ACC112 (cell line): ENCODE measurements around the gene NOC2L.

Experiments used
- H2AFZ ChIP-seq: fragments of 200-600 bp; sonication (generic); one replicate; pipeline ENCODE4 v1.6.0; 2017; ENCODE audit warnings: antibody characterized with exemption, low read length; ENCODE audit not compliant: unreplicated experiment
- H3K27ac ChIP-seq: fragments of 200-600 bp; sonication (generic); 2 replicates; pipeline ENCODE4 v1.5.1; 2014; ENCODE audit warnings: low read depth, mild to moderate bottlenecking, antibody characterized with exemption, low read length, moderate library complexity
- H3K27me3 ChIP-seq: fragments of 200-600 bp; sonication (generic); 2 replicates; pipeline ENCODE4 v1.6.1; 2014; ENCODE audit warnings: mild to moderate bottlenecking, antibody characterized with exemption, low read length, moderate library complexity, mixed read lengths; ENCODE audit not compliant: insufficient read depth
- H3K36me3 ChIP-seq: fragments of 200-600 bp; sonication (generic); 2 replicates; pipeline ENCODE4 v1.6.1; 2016; ENCODE audit warnings: mild to moderate bottlenecking, antibody characterized with exemption, low read length, moderate library complexity, mixed read lengths; ENCODE audit not compliant: insufficient read depth
- H3K4me1 ChIP-seq: fragments of 200-600 bp; sonication (generic); one replicate; pipeline ENCODE4 v1.6.1; 2016; ENCODE audit warnings: low read length, mixed read lengths; ENCODE audit not compliant: insufficient read depth, unreplicated experiment, control insufficient read depth
- H3K4me3 ChIP-seq: fragments of 200-600 bp; sonication (generic); 2 replicates; pipeline ENCODE4 v1.5.1; 2014; ENCODE audit warnings: mild to moderate bottlenecking, low read depth, low read length
- H3K79me2 ChIP-seq: fragments of 200-600 bp; sonication (generic); one replicate; pipeline ENCODE4 v1.6.0; 2016; ENCODE audit warnings: low read length; ENCODE audit not compliant: control insufficient read depth, unreplicated experiment, insufficient read depth

The NOC2L gene

DNA sequence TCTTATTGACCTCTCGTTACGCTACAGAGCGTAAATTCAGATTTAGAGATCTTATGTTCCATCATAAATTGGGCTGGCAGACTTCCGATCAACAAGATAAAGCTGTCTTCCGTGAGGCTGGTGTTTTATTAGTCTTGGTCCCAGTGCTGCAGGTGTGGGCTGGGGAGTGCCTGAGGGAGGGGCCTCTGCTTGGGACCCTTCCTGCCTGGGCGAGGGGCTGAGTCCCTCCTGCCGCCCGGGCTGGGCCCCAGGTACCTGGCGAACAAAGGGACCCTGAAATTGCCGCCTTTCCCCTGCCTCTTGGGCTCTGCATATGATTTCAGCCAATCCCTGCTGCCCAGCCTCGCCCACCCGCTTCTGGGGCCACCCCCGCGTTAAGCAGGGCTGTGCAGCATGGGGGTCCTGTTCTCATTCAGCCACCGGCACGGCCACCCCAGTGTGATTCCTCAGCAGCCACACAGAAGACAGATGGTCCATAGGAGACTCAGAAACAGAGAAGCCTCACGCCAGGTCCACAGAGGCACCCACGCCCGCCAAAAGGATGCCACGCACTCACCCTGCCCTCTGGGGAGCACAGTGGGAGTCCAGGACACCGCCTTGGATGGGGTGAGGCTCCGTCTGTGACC is 41.5 kb downstream of the NOC2L start:
- Histone ChIP-seq H2AFZ (no peak overlapping the region), H3K79me2 (no peaks in the 10 kb centered on the region), H3K4me1 (peaks cover 4% of the 10 kb centered on the region), H3K4me3 (no peak overlapping the region), H3K27ac (no peak overlapping the region), H3K36me3 (no peaks in the 10 kb centered on the region), H3K27me3 (peaks cover 19% of the 10 kb centered on the region; the same call in 1 of the 2 replicates)

DNA sequence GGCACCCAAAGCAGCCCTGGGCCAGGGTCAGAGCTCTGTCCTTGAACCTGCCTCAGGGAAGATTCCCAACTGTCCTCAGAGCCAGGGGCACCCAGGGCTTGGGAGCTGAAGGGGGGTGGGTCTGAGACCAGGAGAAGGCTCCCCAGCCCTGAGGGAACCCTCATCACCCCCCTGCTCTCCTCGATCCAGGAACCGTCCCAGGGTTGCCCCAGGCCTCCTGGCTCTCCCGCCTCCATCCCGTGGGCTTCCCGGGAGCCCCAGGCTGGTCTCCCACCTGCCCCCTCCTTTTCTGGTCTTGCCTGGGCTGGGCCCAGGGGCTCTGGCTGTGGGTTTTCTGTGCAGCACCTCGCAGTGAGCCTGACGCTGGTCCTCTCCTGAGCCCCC is 42.0 kb downstream of the NOC2L start:
- Histone ChIP-seq H3K27me3 (peaks cover 19% of the 10 kb centered on the region; the same call in 1 of the 2 replicates), H3K27ac (no peak overlapping the region), H3K36me3 (no peaks in the 10 kb centered on the region), H3K4me3 (no peak overlapping the region), H3K4me1 (peaks cover 4% of the 10 kb centered on the region), H2AFZ (no peak overlapping the region), H3K79me2 (no peaks in the 10 kb centered on the region)

DNA sequence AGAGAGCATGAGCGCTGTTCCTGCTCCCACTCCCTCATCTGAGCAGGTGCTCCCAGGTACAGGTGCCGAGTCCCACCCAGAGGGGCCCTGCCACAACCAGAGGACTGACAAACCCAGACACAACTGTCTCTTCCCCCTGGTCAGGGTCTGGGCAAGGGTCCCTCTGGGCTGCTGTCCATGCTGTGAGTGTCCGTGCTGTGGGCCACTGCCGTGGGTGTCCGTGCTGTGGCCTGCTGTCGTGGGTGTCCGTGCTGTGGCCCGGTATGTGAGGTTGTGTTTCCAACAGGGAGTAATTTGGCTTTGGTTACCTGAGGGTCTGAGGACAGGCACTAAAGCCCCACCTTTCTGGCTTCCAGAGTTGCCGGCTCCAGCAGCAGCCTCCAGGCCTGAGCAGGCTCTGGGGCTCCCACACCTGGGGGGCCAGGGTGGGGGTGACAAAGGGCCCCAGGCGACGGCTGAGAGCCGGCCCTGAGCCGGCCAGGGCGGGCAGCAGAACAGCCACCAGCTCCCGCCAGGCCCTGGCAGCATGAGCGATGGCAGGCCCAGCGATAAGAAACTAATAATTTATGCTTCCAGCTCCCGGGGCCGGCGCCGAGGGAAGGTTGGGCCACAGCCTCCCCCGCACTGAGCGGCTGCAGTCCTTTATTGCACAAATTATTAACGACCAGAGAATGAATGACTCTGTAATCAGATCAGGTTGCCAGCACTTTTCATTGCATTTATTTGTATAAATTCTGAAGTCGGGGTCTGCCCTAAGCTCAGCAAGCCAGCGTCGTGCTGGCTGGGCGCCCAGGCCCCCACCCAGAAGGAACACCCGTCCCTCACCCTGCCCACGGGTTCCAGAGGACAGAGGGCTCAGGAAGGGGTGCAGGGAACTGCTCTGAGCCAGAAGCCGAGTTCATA is 42.6 kb downstream of the NOC2L start:
- no peaks in the 10 kb centered on the region for H3K36me3 ChIP-seq
- H3K27ac ChIP-seq: no peak overlapping the region
- no peak overlapping the region for H3K4me3 ChIP-seq
- no peaks in the 10 kb centered on the region for H3K79me2 ChIP-seq
- H3K4me1 ChIP-seq: peaks cover 4% of the 10 kb centered on the region
- H3K27me3 ChIP-seq: peaks cover 19% of the 10 kb centered on the region; the same call in 1 of the 2 replicates
- H2AFZ ChIP-seq: no peak overlapping the region

DNA sequence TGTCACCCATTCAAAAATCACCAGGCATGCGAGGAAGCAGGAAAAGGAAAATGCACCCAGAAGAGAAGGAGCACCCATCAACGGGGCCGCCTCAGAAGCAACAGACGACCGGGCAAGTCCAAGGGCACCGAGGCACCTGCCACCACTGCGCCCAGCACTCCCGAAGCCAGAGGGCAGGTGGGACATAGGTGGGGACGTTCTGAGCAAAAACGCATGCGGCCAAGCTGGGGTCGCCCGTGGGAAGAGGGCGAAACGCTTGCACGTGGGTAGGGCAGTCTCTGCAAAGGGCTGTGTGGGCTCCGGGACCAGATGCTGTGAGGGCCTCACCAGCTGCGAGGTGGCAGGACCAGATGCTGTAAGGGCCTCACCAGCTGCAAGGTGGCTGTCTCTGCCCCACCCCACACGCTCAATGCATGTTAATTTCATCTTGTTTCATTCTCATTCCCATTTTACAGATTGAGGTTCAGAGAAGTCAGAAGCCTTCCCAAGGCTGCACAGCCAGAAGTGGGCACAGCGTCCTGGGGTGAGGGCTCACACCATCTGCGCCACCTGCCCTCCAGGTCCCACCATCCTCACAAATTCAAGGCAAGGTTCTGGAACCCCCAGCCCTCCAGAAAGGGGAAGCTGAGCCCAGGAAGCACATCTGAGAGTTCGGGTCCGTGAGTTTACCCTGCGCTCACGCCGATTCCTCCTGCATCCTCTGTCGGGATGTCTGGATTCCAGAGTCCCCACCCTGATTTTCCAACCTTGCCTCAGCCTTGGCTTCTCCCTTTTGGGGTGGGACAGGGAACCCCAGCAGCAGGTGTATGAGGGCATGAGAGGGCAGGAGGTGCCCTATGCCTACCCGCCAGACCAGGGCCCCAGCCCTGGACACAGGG is 43.5 kb downstream of the NOC2L start:
- H2AFZ ChIP-seq: no peak overlapping the region
- no peak overlapping the region for H3K4me3 ChIP-seq
- peaks cover 19% of the 10 kb centered on the region; the same call in 1 of the 2 replicates for H3K27me3 ChIP-seq
- H3K27ac ChIP-seq: no peak overlapping the region
- H3K4me1 ChIP-seq: peaks cover 7% of the 10 kb centered on the region
- no peaks in the 10 kb centered on the region for H3K79me2 ChIP-seq
- H3K36me3 ChIP-seq: no peaks in the 10 kb centered on the region

DNA sequence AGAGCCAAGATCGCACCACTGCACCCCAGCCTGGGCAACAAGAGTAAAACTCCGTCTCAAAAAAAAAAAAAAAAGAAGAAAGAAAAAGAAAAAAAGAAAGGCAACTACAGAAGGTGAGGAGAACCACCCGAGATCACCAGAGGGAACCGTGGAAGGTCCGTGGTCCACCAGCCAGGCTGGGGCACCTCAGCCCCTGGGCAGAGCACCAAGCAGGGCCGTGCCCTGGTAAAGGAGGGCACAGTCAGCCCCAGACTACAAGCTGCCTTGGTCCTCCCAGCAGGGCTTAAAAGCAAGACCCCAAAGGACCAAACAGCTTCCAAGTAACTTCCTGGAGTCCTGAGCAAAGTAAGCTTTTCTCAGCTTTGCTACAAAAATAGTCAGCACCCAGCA is 44.2 kb downstream of the NOC2L start:
- H3K4me1 ChIP-seq: peaks cover 12% of the 10 kb centered on the region
- no peak overlapping the region for H3K27ac ChIP-seq
- no peaks in the 10 kb centered on the region for H3K79me2 ChIP-seq
- no peaks in the 10 kb centered on the region for H3K36me3 ChIP-seq
- no peak overlapping the region for H3K4me3 ChIP-seq
- no peak overlapping the region for H2AFZ ChIP-seq
- peaks cover 19% of the 10 kb centered on the region; the same call in 1 of the 2 replicates for H3K27me3 ChIP-seq

DNA sequence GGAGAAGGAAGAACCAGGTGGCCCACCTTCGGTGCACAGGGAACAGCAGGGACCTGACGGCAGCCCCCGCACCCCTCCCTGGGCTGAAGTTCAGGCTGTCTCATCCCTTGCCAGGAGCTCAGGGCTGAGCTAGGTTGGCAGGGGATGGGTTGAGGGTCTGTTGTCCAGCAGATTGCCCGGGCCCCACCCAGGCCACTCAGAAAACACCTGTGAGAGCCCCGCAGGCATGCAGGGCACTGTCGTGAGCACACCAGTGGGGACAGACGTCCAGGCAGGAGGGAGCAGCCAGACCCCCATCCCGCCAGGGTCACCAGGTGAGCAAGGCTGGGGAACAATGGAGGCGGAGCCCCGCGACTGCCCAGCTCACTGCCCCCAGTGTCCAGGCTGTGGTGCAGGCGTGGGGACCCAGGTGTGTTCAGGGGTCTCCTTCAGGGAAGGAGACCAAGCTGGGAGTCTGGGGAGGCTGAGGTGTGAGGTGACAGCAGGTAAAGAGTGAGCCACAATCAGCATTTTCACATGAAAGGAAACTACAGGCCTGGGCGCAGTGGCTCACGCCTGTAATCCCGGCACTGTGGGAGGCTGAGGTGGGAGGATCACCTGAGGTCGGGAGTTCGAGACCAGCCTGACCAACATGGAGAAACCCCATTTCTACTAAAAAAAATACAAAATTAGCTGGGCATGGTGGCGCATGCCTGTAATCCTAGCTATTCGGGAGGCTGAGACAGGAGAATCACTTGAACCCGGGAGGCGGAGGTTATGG is 44.7 kb downstream of the NOC2L start:
- Histone ChIP-seq H3K79me2 (no peaks in the 10 kb centered on the region), H3K27ac (no peak overlapping the region), H3K4me1 (peaks cover 12% of the 10 kb centered on the region), H3K36me3 (no peaks in the 10 kb centered on the region), H3K27me3 (peaks cover 19% of the 10 kb centered on the region; the same call in 1 of the 2 replicates), H3K4me3 (no peak overlapping the region), H2AFZ (no peak overlapping the region)

DNA sequence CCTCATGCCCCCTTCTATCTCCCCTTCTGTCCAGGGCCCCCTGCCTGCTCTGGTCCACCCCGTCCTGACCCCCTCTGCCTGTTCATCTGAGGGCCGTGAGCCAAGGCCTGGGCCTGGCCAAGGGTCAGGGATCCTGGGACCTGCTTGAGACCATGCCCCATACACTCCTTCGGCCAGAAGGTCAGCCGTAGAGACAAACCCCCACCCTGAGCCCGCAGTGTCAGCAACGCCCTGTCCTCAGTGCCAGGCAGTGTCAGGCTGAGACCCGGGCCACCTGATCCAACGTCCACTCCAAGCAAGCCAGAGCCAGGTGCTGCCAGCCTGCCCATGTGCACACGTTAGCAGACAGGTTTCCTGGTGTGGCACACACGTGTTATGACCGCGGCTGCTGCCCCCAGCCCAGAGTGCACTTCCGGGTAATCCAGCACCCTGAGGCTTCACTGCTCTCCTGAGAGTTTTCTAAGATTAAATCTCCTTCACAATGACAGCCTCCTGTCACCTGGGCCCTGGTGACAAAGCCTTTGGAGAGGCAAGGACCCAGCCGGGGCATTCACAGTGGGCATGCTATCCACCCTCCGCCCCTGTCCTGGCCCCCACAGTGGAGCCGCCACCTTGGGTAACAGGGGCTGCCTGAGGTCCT is 45.4 kb downstream of the NOC2L start:
- H3K4me1 ChIP-seq: peaks cover 12% of the 10 kb centered on the region
- H3K79me2 ChIP-seq: no peaks in the 10 kb centered on the region
- peaks cover 19% of the 10 kb centered on the region; the same call in 1 of the 2 replicates for H3K27me3 ChIP-seq
- H3K4me3 ChIP-seq: no peak overlapping the region
- H3K36me3 ChIP-seq: no peaks in the 10 kb centered on the region
- no peak overlapping the region for H2AFZ ChIP-seq
- H3K27ac ChIP-seq: no peak overlapping the region

DNA sequence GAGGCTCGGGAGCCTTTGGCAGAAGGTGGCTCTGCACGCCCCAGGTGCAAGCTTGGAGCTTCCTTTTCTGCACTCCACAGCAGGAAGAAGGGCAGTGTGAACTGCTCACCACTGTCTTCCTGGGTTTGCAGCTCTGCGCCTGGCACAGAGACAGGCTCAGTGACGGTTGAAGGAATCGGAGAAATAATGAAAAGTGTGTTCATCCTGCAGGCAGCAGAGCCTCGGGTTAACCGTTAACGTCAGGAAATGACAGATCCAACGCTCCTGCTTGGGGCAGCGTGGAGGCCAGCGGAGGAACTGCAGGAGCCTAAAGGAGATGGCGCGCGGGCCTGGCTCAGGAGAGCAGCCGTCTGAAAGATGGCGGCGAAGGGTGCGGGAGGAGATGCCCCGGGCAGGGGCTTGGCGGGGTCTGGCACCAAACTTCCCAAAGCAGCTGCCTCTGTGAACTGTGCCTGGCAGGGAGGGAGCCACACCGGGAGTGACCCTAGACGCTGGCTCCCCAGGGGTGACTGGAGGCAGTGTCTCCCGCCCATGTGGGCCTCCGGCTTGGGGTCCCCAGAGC is 46.2 kb downstream of the NOC2L start:
- Histone ChIP-seq H3K79me2 (no peaks in the 10 kb centered on the region), H3K27ac (no peak overlapping the region), H3K4me1 (peaks cover 12% of the 10 kb centered on the region), H3K36me3 (no peaks in the 10 kb centered on the region), H2AFZ (no peak overlapping the region), H3K4me3 (no peak overlapping the region), H3K27me3 (peaks cover 17% of the 10 kb centered on the region; the same call in 1 of the 2 replicates)

DNA sequence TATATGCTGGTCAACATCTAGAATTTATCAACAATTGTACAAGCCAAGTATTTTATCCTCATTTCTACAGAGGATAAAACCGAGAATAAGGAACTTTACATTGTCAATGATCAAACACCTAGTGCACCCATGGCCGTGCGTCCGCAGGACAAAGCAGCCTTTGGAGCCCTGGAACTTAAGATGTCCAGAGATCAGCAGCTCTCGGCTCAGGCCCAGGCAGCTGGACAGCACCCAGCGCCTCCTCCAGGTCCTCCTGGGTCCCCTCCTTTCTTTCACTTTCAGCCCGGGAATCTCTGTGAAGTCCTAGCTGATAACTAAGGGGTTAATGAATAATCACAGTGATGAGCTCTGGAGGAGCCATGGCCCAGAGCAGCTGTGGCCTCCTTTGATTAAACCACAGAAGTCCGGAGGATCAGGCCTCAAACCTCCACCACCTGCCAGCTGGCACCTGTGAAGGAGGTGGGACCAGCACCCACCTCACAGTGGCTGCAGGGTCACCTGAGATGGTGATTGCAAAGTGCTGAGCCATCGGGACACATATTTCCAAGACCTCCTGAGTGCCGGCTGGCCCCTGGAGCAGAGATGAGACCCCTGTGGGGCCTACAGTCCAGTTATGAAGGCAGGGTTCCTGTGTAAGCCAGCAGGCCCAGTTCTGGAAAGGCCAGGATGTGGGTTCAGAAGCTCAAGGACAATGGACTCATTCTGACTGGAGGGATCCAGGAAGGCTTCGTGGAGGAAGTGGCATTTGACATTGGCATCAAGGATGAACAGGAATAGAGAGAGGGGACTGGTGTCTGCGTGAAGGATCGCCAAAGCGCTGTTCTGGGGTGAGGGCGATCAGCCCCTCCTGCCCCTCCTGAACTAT is 46.9 kb downstream of the NOC2L start:
- no peak overlapping the region for H3K27ac ChIP-seq
- H2AFZ ChIP-seq: no peak overlapping the region
- H3K79me2 ChIP-seq: no peaks in the 10 kb centered on the region
- H3K4me1 ChIP-seq: peaks cover 12% of the 10 kb centered on the region
- no peaks in the 10 kb centered on the region for H3K36me3 ChIP-seq
- H3K4me3 ChIP-seq: no peak overlapping the region
- H3K27me3 ChIP-seq: peaks cover 11% of the 10 kb centered on the region; the same call in 1 of the 2 replicates
